Measurements from ENCODE around the gene PCDHGA1. TPM values are rescaled to one million over a fixed set of nuclear protein-coding genes. Genes with fewer than 3 reads are reported as not detected.

PCDHGA1 gene
- total RNA-seq, 1 experiment from 2014 or later, result 0.64 TPM

DNA sequence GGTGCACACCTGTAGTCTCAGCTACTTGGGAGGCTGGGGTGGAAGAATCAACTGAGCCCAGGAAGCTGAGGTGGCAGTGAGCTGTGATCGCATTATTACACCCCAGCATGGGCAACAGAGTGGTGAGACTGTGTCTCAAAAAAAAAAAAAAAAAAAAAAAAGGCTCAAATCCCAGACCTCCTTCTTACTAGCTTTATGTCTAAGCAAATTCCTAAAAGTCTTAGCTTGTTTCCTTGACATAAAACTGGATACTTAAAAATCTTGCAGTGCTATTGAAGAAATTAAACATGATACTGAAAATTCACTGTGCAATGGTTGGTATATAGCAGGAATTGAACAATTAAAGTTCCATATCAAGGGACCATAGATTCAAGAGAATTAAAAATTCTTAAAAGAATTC is 203.6 kb downstream of the PCDHGA1 start:
- Mint-ChIP-seq H3K36me3 (ENCODE audit: insufficient read depth, unreplicated experiment) (peaks cover 45% of the 10 kb centered on the region), H3K9me3 (ENCODE audit: unreplicated experiment) (no peaks in the 10 kb centered on the region), H3K27me3 (ENCODE audit: insufficient read depth, unreplicated experiment) (no peaks in the 10 kb centered on the region), H3K4me3 (ENCODE audit: unreplicated experiment) (no peak overlapping the region), H3K27ac (ENCODE audit: unreplicated experiment) (no peak overlapping the region), H3K4me1 (ENCODE audit: low read depth, unreplicated experiment) (peaks cover 8% of the 10 kb centered on the region)
- TF ChIP-seq CTCF (IDR thresholded peaks at IDR 0.05; ENCODE audit: insufficient read depth in 1 of 2, low read depth in 1 of 2, low read length in 1 of 2, severe bottlenecking in 1 of 2, unreplicated experiment in 1 of 2), result no peak
- H3K9me3 ChIP-seq, result no peaks in the 10 kb centered on the region
- no peak overlapping the region for H3K4me3 ChIP-seq (ENCODE audit: low read depth, low read length)
- intact Hi-C loops (cut with micrococcal nuclease; ENCODE audit: unreplicated experiment), result no loop called here
- H3K4me1 ChIP-seq, result no peaks in the 10 kb centered on the region
- H3K36me3 ChIP-seq (ENCODE audit: control insufficient read depth, insufficient read depth, low read length), result no peaks in the 10 kb centered on the region; the same call in 1 of the 2 replicates
- no peaks in the 10 kb centered on the region for H3K27me3 ChIP-seq (replicated peaks; ENCODE audit: control insufficient read depth, insufficient read depth, low read length)
- POLR2A ChIA-PET, result interaction anchor here (0.6 kb wide), 1 partner anchor 1790 kb away, joined by 4 read pairs; no protein-coding TSS in a partner anchor
- no TSS peak for BruUV-seq (replicated peaks)
- no peak for DNase-seq
- CTCF ChIA-PET, result interaction anchor here (0.6 kb wide), 1 partner anchor 22 kb away, joined by 11 read pairs; no protein-coding TSS in a partner anchor

DNA sequence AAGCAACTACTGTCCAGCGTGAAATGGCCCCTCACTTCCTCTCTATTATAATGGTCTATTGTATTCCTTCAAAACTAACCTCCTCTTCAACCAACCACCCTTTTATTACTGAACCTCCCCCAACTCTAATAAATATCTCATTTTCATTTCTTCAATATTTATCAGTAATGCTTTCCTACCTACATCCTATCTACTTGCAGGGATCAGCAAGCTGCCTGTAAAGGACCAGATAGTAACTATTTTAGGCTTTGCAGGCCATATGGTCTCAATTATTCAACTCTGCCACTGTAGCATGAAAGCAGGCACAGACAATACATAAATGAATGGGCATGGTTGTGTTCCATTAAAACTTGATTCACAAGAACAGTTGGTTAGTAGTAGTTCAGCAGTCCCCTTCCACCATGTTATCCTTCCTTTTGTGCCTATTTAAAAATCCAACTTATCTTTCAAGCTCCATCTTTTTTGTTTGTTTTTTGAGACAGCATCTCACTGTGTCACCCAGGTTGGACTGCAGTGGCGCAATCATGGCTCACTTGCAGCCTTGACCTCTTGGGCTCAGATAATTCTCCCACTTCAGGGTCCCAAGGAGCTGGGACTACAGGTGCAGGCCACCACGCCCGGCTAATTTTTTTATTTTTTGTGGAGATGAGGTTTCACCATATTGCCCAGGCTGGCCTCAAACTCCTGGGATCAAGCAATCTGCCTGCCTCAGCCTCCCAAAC is 204.3 kb downstream of the PCDHGA1 start:
- Mint-ChIP-seq H3K4me3 (ENCODE audit: unreplicated experiment) (no peak overlapping the region), H3K27me3 (ENCODE audit: insufficient read depth, unreplicated experiment) (no peaks in the 10 kb centered on the region), H3K9me3 (ENCODE audit: unreplicated experiment) (peaks cover 3% of the 10 kb centered on the region), H3K4me1 (ENCODE audit: low read depth, unreplicated experiment) (peaks cover 6% of the 10 kb centered on the region), H3K27ac (ENCODE audit: unreplicated experiment) (no peak overlapping the region), H3K36me3 (ENCODE audit: insufficient read depth, unreplicated experiment) (peaks cover 52% of the 10 kb centered on the region)
- no peak for TF ChIP-seq CTCF (IDR thresholded peaks at IDR 0.05; ENCODE audit: insufficient read depth in 1 of 2, low read depth in 1 of 2, low read length in 1 of 2, severe bottlenecking in 1 of 2, unreplicated experiment in 1 of 2)
- DNase-seq, result no peak
- POLR2A ChIA-PET, result interaction anchor here (0.6 kb wide), 1 partner anchor 1791 kb away, joined by 4 read pairs; no protein-coding TSS in a partner anchor
- Histone ChIP-seq H3K27me3 (replicated peaks; ENCODE audit: control insufficient read depth, insufficient read depth, low read length) (no peaks in the 10 kb centered on the region), H3K4me3 (ENCODE audit: low read depth, low read length) (no peak overlapping the region), H3K9me3 (no peaks in the 10 kb centered on the region), H3K4me1 (no peaks in the 10 kb centered on the region), H3K36me3 (ENCODE audit: control insufficient read depth, insufficient read depth, low read length) (no peaks in the 10 kb centered on the region; the same call in 1 of the 2 replicates)
- BruUV-seq (replicated peaks), result no TSS peak
- intact Hi-C loops (cut with micrococcal nuclease; ENCODE audit: unreplicated experiment), result no loop called here
- CTCF ChIA-PET, result interaction anchor here (0.6 kb wide), 1 partner anchor 23 kb away, joined by 11 read pairs; no protein-coding TSS in a partner anchor

DNA sequence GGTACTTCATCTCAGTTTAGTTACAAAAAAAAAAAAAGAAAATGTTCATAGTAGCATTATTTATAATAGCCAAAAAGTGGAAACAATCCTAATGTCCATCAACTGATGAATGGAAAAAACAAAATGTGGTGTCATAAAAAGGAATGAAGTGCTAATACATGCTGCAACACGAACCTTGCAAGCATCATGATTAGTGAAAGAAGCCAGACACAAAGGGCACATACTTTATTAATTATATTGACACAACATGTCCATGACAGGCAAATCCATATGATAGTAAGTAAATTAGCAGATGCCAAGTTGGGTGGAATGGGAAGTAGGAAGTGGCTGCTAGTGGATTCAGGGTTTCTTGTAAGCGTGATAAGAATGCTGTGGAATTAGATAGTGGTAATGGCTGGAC is 212.7 kb downstream of the PCDHGA1 start:
- Mint-ChIP-seq H3K36me3 (ENCODE audit: insufficient read depth, unreplicated experiment) (peaks cover 82% of the 10 kb centered on the region), H3K27me3 (ENCODE audit: insufficient read depth, unreplicated experiment) (no peaks in the 10 kb centered on the region), H3K27ac (ENCODE audit: unreplicated experiment) (no peak overlapping the region), H3K4me1 (ENCODE audit: low read depth, unreplicated experiment) (no peaks in the 10 kb centered on the region), H3K9me3 (ENCODE audit: unreplicated experiment) (peaks cover 23% of the 10 kb centered on the region), H3K4me3 (ENCODE audit: unreplicated experiment) (no peak overlapping the region)
- no TSS peak for BruUV-seq (replicated peaks)
- TF ChIP-seq CTCF (IDR thresholded peaks at IDR 0.05; ENCODE audit: insufficient read depth in 1 of 2, low read depth in 1 of 2, low read length in 1 of 2, severe bottlenecking in 1 of 2, unreplicated experiment in 1 of 2), result no peak
- Histone ChIP-seq H3K4me3 (ENCODE audit: low read depth, low read length) (no peak overlapping the region), H3K9me3 (peaks cover 10% of the 10 kb centered on the region), H3K4me1 (no peaks in the 10 kb centered on the region), H3K27me3 (replicated peaks; ENCODE audit: control insufficient read depth, insufficient read depth, low read length) (no peaks in the 10 kb centered on the region), H3K36me3 (ENCODE audit: control insufficient read depth, insufficient read depth, low read length) (peaks cover 2% of the 10 kb centered on the region; the same call in 1 of the 2 replicates)
- CTCF ChIA-PET, result no interaction called here
- POLR2A ChIA-PET, result no interaction called here
- intact Hi-C loops (cut with micrococcal nuclease; ENCODE audit: unreplicated experiment), result no loop called here
- no peak for DNase-seq
